Measurements from ENCODE around the gene INVS. TPM values are rescaled to one million over a fixed set of nuclear protein-coding genes. Genes with fewer than 3 reads are reported as not detected.

INVS gene
- total and polyA plus RNA-seq, 2 experiments from 2014 or later = 4.1 to 8.7 TPM

DNA sequence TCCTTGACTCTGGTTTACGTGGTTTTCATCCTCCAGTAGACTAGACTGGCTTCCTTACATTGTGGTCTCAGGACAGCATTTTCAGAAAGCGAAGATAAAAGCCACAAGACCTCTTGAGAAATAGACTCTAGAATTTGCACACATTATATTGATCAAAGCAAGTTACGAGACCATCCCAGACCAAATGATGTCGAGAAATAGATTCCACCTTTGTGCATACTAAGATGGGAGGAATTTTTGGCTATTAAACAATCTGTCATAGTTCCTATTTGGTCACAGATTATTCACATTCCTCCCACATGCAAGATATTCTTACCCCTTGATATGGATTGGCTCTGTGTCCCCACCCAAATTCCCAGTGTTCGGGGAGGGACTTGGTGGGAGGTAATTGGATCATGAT is 188.1 kb downstream of the INVS start:
- peaks cover 20% of the 10 kb centered on the region for H3K36me3 ChIP-seq (ENCODE audit: insufficient read depth)
- TF ChIP-seq, protein P1, sequence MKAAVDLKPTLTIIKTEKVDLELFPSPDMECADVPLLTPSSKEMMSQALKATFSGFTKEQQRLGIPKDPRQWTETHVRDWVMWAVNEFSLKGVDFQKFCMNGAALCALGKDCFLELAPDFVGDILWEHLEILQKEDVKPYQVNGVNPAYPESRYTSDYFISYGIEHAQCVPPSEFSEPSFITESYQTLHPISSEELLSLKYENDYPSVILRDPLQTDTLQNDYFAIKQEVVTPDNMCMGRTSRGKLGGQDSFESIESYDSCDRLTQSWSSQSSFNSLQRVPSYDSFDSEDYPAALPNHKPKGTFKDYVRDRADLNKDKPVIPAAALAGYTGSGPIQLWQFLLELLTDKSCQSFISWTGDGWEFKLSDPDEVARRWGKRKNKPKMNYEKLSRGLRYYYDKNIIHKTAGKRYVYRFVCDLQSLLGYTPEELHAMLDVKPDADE (IDR thresholded peaks at IDR 0.05) = no peak
- no peak for TF ChIP-seq NANOG (IDR thresholded peaks at IDR 0.05; ENCODE audit: borderline replicate concordance)
- no peak for TF ChIP-seq ZNF462 (CRISPR knock-in tag; IDR thresholded peaks at IDR 0.05)
- TF ChIP-seq EZH2phosphoT487 (IDR thresholded peaks at IDR 0.05; ENCODE audit: unreplicated experiment) = no peak
- no peak for TF ChIP-seq CREB1 (CRISPR knock-in tag; IDR thresholded peaks at IDR 0.05; ENCODE audit: low read depth)

GRCh38 chr9:100290714-100291113 is 191.7 kb downstream of the INVS start:
- Mint-ChIP-seq H3K27me3 (ENCODE audit: insufficient read depth, low read depth, poor library complexity) (peaks cover under 1% of the 10 kb centered on the region), H3K9me3 (peaks cover 11% of the 10 kb centered on the region), H3K27ac (no peak overlapping the region), H3K4me3 (no peak overlapping the region), H3K4me1 (no peaks in the 10 kb centered on the region), H3K36me3 (ENCODE audit: low read depth) (peaks cover 87% of the 10 kb centered on the region)
- ATAC-seq (no peak), DNase-seq (ENCODE audit: low spot score) (no peak)
- no peak overlapping the region for H2AFZ ChIP-seq
- H4K20me1 ChIP-seq (replicated peaks; ENCODE audit: insufficient read depth) = peaks cover 8% of the 10 kb centered on the region
- H3K27ac ChIP-seq (ENCODE audit: low read depth) = no peak overlapping the region
- H3K36me3 ChIP-seq (ENCODE audit: insufficient read depth) = peaks cover 23% of the 10 kb centered on the region
- H3F3A ChIP-seq (replicated peaks; ENCODE audit: low read depth) = no peaks in the 10 kb centered on the region
- H3K79me2 ChIP-seq (replicated peaks; ENCODE audit: insufficient read depth) = 0 out of 2 replicates have a peak, but pooled peaks cover 7% of the 10 kb centered on the region
- H3K4me1 ChIP-seq (ENCODE audit: insufficient read depth) = no peaks in the 10 kb centered on the region
- H3K4me3 ChIP-seq = no peak overlapping the region
- no peaks in the 10 kb centered on the region for H3K27me3 ChIP-seq (ENCODE audit: insufficient read depth)
- no peak overlapping the region for H3K4me2 ChIP-seq
- H3K9me2 ChIP-seq (ENCODE audit: insufficient read depth) = peaks cover 6% of the 10 kb centered on the region
- no peak for TF ChIP-seq ZNF462 (CRISPR knock-in tag; IDR thresholded peaks at IDR 0.05)

More for the DNA sequence above, 188.1 kb downstream of the INVS start:
- Mint-ChIP-seq H3K27me3 (ENCODE audit: insufficient read depth, low read depth, poor library complexity) (no peaks in the 10 kb centered on the region), H3K9me3 (peaks cover 13% of the 10 kb centered on the region), H3K4me3 (no peak overlapping the region), H3K4me1 (no peaks in the 10 kb centered on the region), H3K36me3 (ENCODE audit: low read depth) (peaks cover 71% of the 10 kb centered on the region), H3K27ac (no peak overlapping the region)
- no peaks in the 10 kb centered on the region for H3K27me3 ChIP-seq (ENCODE audit: insufficient read depth)
- ATAC-seq = no peak
- H3F3A ChIP-seq (replicated peaks; ENCODE audit: low read depth) = no peaks in the 10 kb centered on the region
- no peak for DNase-seq (ENCODE audit: low spot score)
- H3K79me2 ChIP-seq (replicated peaks; ENCODE audit: insufficient read depth) = no peaks in the 10 kb centered on the region
- H3K4me2 ChIP-seq = no peak overlapping the region
- H3K9me2 ChIP-seq (ENCODE audit: insufficient read depth) = peaks cover 6% of the 10 kb centered on the region
- H2AFZ ChIP-seq = no peak overlapping the region
- H3K4me3 ChIP-seq = no peak overlapping the region
- no peaks in the 10 kb centered on the region; the same call in 1 of the 2 replicates for H4K20me1 ChIP-seq (replicated peaks; ENCODE audit: insufficient read depth)
- no peak overlapping the region for H3K27ac ChIP-seq (ENCODE audit: low read depth)
- H3K4me1 ChIP-seq (ENCODE audit: insufficient read depth) = no peaks in the 10 kb centered on the region

Data from GM23338 (cell line).